Endothelial cell (in vitro differentiated cells): ENCODE data around the gene TJP3. TPM values are rescaled to one million over a fixed set of nuclear protein-coding genes. Genes with fewer than 3 reads are reported as not detected.

ENCODE experiments used
- DNase-seq: peaks from one replicate; pipeline ENCODE4 v3.0.0; 2021; ENCODE audit warnings: low spot score
- H3K27ac Mint-ChIP-seq: one replicate; pipeline ENCODE4 v1.8.0; 2021; ENCODE audit warnings: mixed read lengths, inconsistent platforms; ENCODE audit not compliant: unreplicated experiment
- H3K27me3 Mint-ChIP-seq: one replicate; pipeline ENCODE4 v1.8.0; 2021; ENCODE audit warnings: mild to moderate bottlenecking, moderate library complexity, mixed read lengths, inconsistent platforms; ENCODE audit not compliant: unreplicated experiment
- H3K36me3 Mint-ChIP-seq: one replicate; pipeline ENCODE4 v1.8.0; 2021; ENCODE audit warnings: mild to moderate bottlenecking, low read depth, mixed read lengths, inconsistent platforms; ENCODE audit not compliant: unreplicated experiment
- H3K4me1 Mint-ChIP-seq: one replicate; pipeline ENCODE4 v1.8.0; 2021; ENCODE audit warnings: mild to moderate bottlenecking, mixed read lengths, inconsistent platforms; ENCODE audit not compliant: unreplicated experiment
- H3K4me3 Mint-ChIP-seq: one replicate; pipeline ENCODE4 v1.8.0; 2021; ENCODE audit warnings: mild to moderate bottlenecking, mixed read lengths, inconsistent platforms; ENCODE audit not compliant: unreplicated experiment
- H3K9me3 Mint-ChIP-seq: one replicate; pipeline ENCODE4 v1.8.0; 2021; ENCODE audit warnings: mixed read lengths, inconsistent platforms; ENCODE audit not compliant: unreplicated experiment
- CTCF ChIP-seq: fragments of 200-600 bp; sonication (generic); IDR thresholded peaks from one replicate; pipeline ENCODE4 v1.5.0; 2021; ENCODE audit warnings: antibody characterized with exemption; ENCODE audit not compliant: unreplicated experiment
- total RNA-seq: library from RNA; stranded (reverse); fragmentation: NEBNext Ultra II Directional; extraction: Animal tissue kit (Norgen Biotek cat#: 25700); gene quantifications from one replicate; pipeline ENCODE4 v1.2.1, GENCODE V29; 2021; ENCODE audit not compliant: unreplicated experiment

TJP3 gene
- total RNA-seq, 1 donor from 2014 or later = 3.1 TPM

GRCh38 chr19:3672993-3673392, 35.2 kb upstream of the TJP3 start:
- H3K4me3 Mint-ChIP-seq = no peak overlapping the region
- no peak for TF ChIP-seq CTCF
- H3K4me1 Mint-ChIP-seq = peaks cover 2% of the 10 kb centered on the region
- no peaks in the 10 kb centered on the region for H3K9me3 Mint-ChIP-seq
- H3K27me3 Mint-ChIP-seq = peaks cover 8% of the 10 kb centered on the region
- no peaks in the 10 kb centered on the region for H3K36me3 Mint-ChIP-seq
- no peak for DNase-seq
- peak overlapping the region; percentile 61 for H3K27ac Mint-ChIP-seq

- TF ChIP-seq CTCF = no peak
- H3K4me1 Mint-ChIP-seq = peaks cover 2% of the 10 kb centered on the region
- no peak overlapping the region for H3K4me3 Mint-ChIP-seq
- H3K36me3 Mint-ChIP-seq = no peaks in the 10 kb centered on the region
- no peak overlapping the region for H3K27ac Mint-ChIP-seq
- H3K9me3 Mint-ChIP-seq = no peaks in the 10 kb centered on the region
- H3K27me3 Mint-ChIP-seq = peaks cover 6% of the 10 kb centered on the region
- DNase-seq = no peak
Observed at GRCh38 chr19:3673506-3674439, 34.4 kb upstream of the TJP3 start.

- Mint-ChIP-seq H3K27ac (no peak overlapping the region), H3K9me3 (no peaks in the 10 kb centered on the region), H3K4me1 (peaks cover 2% of the 10 kb centered on the region), H3K4me3 (no peak overlapping the region), H3K36me3 (peaks cover 1% of the 10 kb centered on the region), H3K27me3 (peaks cover 11% of the 10 kb centered on the region)
- no peak for TF ChIP-seq CTCF
- DNase-seq = no peak
Observed at GRCh38 chr19:3674784-3675543, 33.2 kb upstream of the TJP3 start.

GRCh38 chr19:3678188-3678587, 30.0 kb upstream of the TJP3 start:
- Mint-ChIP-seq H3K27me3 (peaks cover 8% of the 10 kb centered on the region), H3K27ac (no peak overlapping the region), H3K4me1 (peaks cover 2% of the 10 kb centered on the region), H3K4me3 (no peak overlapping the region), H3K9me3 (no peaks in the 10 kb centered on the region), H3K36me3 (peaks cover 7% of the 10 kb centered on the region)
- DNase-seq = no peak
- TF ChIP-seq CTCF = no peak

- Mint-ChIP-seq H3K27ac (no peak overlapping the region), H3K36me3 (peaks cover 9% of the 10 kb centered on the region), H3K27me3 (peaks cover 8% of the 10 kb centered on the region), H3K4me1 (peaks cover 9% of the 10 kb centered on the region), H3K4me3 (no peak overlapping the region), H3K9me3 (no peaks in the 10 kb centered on the region)
- no peak for TF ChIP-seq CTCF
- DNase-seq = no peak
Observed at GRCh38 chr19:3679138-3679537, 29.0 kb upstream of the TJP3 start.
